ENCODE data around the gene NUDT9.

DNA sequence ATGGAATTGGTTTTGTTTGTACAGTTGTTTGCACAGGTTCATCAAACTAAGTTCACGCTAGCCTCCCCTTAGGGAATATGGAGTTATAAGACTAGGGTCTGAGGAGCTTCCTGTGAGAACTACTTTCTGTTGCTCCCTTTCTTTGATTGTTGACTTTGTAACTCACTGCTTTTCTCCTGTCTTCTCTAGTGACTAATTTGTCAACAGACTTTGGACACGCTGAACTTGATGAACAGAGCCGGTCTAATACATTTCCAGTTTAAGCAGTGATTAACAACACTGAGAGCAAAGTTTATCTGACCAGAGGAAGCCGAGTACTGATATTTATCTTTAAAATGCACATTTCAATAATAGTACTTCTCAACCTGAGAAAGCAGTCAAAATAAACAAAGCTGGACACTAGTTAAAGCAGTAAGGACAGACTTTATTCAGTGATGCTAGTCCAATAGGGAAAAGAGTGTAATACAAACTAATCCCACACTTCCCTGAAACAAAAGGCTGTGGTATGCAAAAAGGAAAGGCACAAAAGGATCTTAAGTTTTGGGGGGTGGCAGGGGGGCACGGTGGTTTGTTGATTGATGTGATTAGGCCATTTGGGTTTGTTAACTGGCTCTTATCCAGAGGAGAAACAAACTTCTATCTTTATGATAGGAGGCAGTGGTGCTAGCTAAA, 2.7 kb upstream of the NUDT9 start:
- no peak for TF ChIP-seq FOXA1 (IDR thresholded peaks at IDR 0.05)
- TF ChIP-seq ZNF384 (IDR thresholded peaks at IDR 0.05) = no peak
- TF ChIP-seq LEF1 (IDR thresholded peaks at IDR 0.05; ENCODE audit: borderline replicate concordance) = no peak
- TF ChIP-seq L3MBTL2 (conservative IDR thresholded peaks at IDR 0.05) = no peak
- TF ChIP-seq ARNT (IDR thresholded peaks at IDR 0.05) = no peak
- TF ChIP-seq PKNOX1 (IDR thresholded peaks at IDR 0.05) = no peak

Measured in HEK293T (cell line).